Activated CD8-positive, alpha-beta memory T cell treated with anti-CD3 and anti-CD28 coated beads for 36 hours (primary cell): ENCODE results near the gene SRGAP3. TPM values are rescaled to one million over a fixed set of nuclear protein-coding genes. Genes with fewer than 3 reads are reported as not detected.

Experiments used
- CTCF ChIA-PET: fragments of 350-600 bp; sonication (Branson Sonifier 250); formaldehyde crosslinking; loops from one replicate; lab custom pipeline; 2021; ENCODE audit warnings: antibody characterized with exemption; lab: Charles Lee
- POLR2A ChIA-PET: fragments of 350-600 bp; sonication (Branson Sonifier 250); formaldehyde crosslinking; loops from one replicate; lab custom pipeline; 2021; ENCODE audit warnings: antibody characterized with exemption; lab: Charles Lee
- total RNA-seq, 2 experiments: library from RNA; stranded (reverse); gene quantifications; one replicate each; pipeline ENCODE4 v1.2.3, GENCODE V29; 2021

Gene SRGAP3
- total RNA-seq, 2 experiments from 2014 or later, result 0.11 to 0.99 TPM

GRCh38 chr3:8952130-8952529 lies 297.3 kb downstream of the SRGAP3 start:
- ChIA-PET POLR2A (no interaction called here), CTCF (interaction anchor here (0.6 kb wide), 1 partner anchor 403 kb away, joined by 3 read pairs; no protein-coding TSS in a partner anchor)

- CTCF ChIA-PET, result no interaction called here
Measured at GRCh38 chr3:8945890-8946600, 303.4 kb downstream of the SRGAP3 start.

GRCh38 chr3:8942746-8943488 lies 306.5 kb downstream of the SRGAP3 start:
- CTCF ChIA-PET, result no interaction called here
- POLR2A ChIA-PET, result no interaction called here

More at GRCh38 chr3:8945890-8946600, 303.4 kb downstream of the SRGAP3 start:
- POLR2A ChIA-PET, result no interaction called here

DNA sequence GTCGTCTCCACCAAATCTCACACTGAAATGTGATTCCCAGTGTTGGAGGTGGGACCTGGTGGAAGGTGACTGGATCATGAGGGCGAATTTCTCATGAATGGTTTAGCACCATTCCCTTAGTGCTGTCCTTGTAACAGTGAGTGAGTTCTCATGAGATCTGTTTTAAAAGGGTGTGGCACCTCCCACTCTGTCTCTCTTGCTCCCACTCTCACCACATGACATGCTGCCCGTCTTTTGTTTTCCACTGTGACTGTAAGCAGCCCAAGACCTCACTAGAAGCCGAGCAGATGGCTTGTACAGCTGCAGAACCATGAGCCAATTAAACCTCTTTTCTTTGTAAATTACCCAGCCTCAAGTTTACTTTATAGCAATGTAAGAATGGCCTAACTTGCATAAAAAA lies 307.3 kb downstream of the SRGAP3 start:
- ChIA-PET POLR2A (no interaction called here), CTCF (no interaction called here)

DNA sequence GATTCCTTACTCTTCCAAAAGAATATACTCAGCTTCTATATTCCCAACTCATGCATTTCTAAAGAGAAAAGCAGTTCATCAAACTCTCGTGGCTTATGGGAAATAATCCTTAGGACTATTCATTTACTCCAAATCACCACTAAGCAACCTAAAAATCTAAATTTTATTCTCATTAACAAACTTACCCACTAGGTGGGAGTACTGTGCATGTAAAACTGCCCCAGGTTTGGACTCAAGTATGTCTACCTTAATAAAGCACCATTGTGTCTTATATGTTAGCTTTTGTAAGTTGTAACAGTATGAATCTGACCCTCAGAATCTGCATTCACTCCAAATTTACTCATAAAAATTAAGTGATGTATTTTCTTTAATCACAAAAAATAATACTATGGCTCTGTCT lies 311.4 kb downstream of the SRGAP3 start:
- ChIA-PET POLR2A (no interaction called here), CTCF (no interaction called here)

GRCh38 chr3:8937064-8938020 lies 312.1 kb downstream of the SRGAP3 start:
- CTCF ChIA-PET, result no interaction called here
- POLR2A ChIA-PET, result no interaction called here

GRCh38 chr3:8932507-8932906 lies 316.9 kb downstream of the SRGAP3 start:
- POLR2A ChIA-PET, result no interaction called here
- CTCF ChIA-PET, result no interaction called here

GRCh38 chr3:8931342-8931741 lies 318.1 kb downstream of the SRGAP3 start:
- POLR2A ChIA-PET, result no interaction called here
- CTCF ChIA-PET, result no interaction called here

Other genes with a start within 250 kb of the SRGAP3 start
- 10 to 100 TPM; 63.0 to 65.5 TPM for gene THUMPD3, start 113.4 kb upstream of the SRGAP3 start, total RNA-seq
- gene SETD5, start 148.0 kb upstream of the SRGAP3 start, total RNA-seq, result 100 to 1,000 TPM in 1 of 2 experiments, 10 to 100 TPM in 1; 98.0 to 101 TPM